CD14-positive monocyte (primary cell): ENCODE data around the gene S100A14. TPM values are rescaled to one million over a fixed set of nuclear protein-coding genes. Genes with fewer than 3 reads are reported as not detected.

ENCODE experiments used
- DNase-seq, 3 donors: peaks; one replicate each; pipeline ENCODE4 v3.0.0-alpha.2; 2011 to 2022
- H2AFZ ChIP-seq: 2 replicates; pipeline ENCODE4 v1.6.0; 2012; ENCODE audit warnings: mild to moderate bottlenecking, low read depth, low read length, inconsistent platforms; ENCODE audit not compliant: insufficient read depth, poor library complexity, severe bottlenecking
- H3K27ac ChIP-seq, 2 donors: 1 replicate in 1 of 2; 2 replicates in 1 of 2; pipeline ENCODE4 v1.5.1; 2012 to 2013; ENCODE audit warnings: low read length in 2 of 2, control low read depth in 1 of 2, inconsistent platforms in 1 of 2, low read depth in 1 of 2, mild to moderate bottlenecking in 1 of 2
- H3K27me3 ChIP-seq, 2 donors: one replicate each; pipeline versions ENCODE4 v1.6.0 to v1.6.1; 2011 to 2013; ENCODE audit warnings: low read length in 2 of 2; ENCODE audit not compliant: control insufficient read depth in 2 of 2, insufficient read depth in 2 of 2
- H3K36me3 ChIP-seq, 2 donors: replicated peaks in 1 of 2; 1 replicate in 1 of 2; 2 replicates in 1 of 2; pipeline versions ENCODE4 v1.5.1 to v1.6.1; 2012 to 2013; ENCODE audit warnings: low read length in 2 of 2, control low read depth in 1 of 2, inconsistent platforms in 1 of 2, mild to moderate bottlenecking in 1 of 2; ENCODE audit not compliant: insufficient read depth in 2 of 2, control insufficient read depth in 1 of 2
- H3K4me1 ChIP-seq, 2 donors: 1 replicate in 1 of 2; 2 replicates in 1 of 2; pipeline versions ENCODE4 v1.5.1 to v1.6.1; 2012 to 2013; ENCODE audit warnings: low read length in 2 of 2, control low read depth in 1 of 2, inconsistent platforms in 1 of 2, mild to moderate bottlenecking in 1 of 2, moderate library complexity in 1 of 2; ENCODE audit not compliant: insufficient read depth in 2 of 2, control insufficient read depth in 1 of 2
- H3K4me2 ChIP-seq: replicated peaks from 2 replicates; pipeline ENCODE3; 2012; ENCODE audit warnings: low read length, moderate library complexity, mild to moderate bottlenecking; ENCODE audit not compliant: poor library complexity, severe bottlenecking; ENCODE audit errors: extremely low read depth
- H3K4me3 ChIP-seq, 3 experiments: fragments of 200-600 bp in 1 of 3; sonication (generic) in 1 of 3; replicated peaks in 1 of 3; 1 replicate in 2 of 3; 2 replicates in 1 of 3; pipeline ENCODE4 v1.5.1; 2011 to 2013; ENCODE audit warnings: low read length in 3 of 3, mild to moderate bottlenecking in 3 of 3, control low read depth in 2 of 3, low read depth in 2 of 3, inconsistent platforms in 1 of 3, moderate library complexity in 1 of 3
- H3K79me2 ChIP-seq: 2 replicates; pipeline ENCODE4 v1.6.0; 2012; ENCODE audit warnings: mild to moderate bottlenecking, control low read depth, inconsistent platforms, low read length, moderate library complexity; ENCODE audit not compliant: insufficient read depth
- H3K9ac ChIP-seq: 2 replicates; pipeline ENCODE4 v1.6.0; 2017; ENCODE audit warnings: low read length, mild to moderate bottlenecking; ENCODE audit not compliant: insufficient read depth, poor library complexity, severe bottlenecking
- H3K9me3 ChIP-seq, 2 donors: replicated peaks in 1 of 2; 1 replicate in 1 of 2; 2 replicates in 1 of 2; pipeline versions ENCODE4 v1.5.1 to v1.6.1; 2012 to 2013; ENCODE audit warnings: low read length in 2 of 2, control low read depth in 1 of 2; ENCODE audit not compliant: control insufficient read depth in 1 of 2, insufficient read depth in 1 of 2
- H4K20me1 ChIP-seq: 2 replicates; pipeline ENCODE4 v1.6.0; 2012; ENCODE audit warnings: mild to moderate bottlenecking, low read length, control low read depth, moderate library complexity; ENCODE audit not compliant: insufficient read depth
- H3K27ac Mint-ChIP-seq, 7 donors: one replicate each; pipeline ENCODE4 v1.8.0; 2020; ENCODE audit warnings: mild to moderate bottlenecking in 7 of 7, mixed read lengths in 7 of 7, moderate library complexity in 6 of 7, inconsistent platforms in 2 of 7
- H3K27me3 Mint-ChIP-seq, 3 donors: one replicate each; pipeline ENCODE4 v1.8.0; 2021 to 2022; ENCODE audit warnings: low read depth in 3 of 3, mild to moderate bottlenecking in 3 of 3, mixed read lengths in 3 of 3, moderate library complexity in 3 of 3, inconsistent platforms in 1 of 3
- H3K36me3 Mint-ChIP-seq, 2 donors: one replicate each; pipeline ENCODE4 v1.8.0; 2020; ENCODE audit warnings: mixed read lengths in 2 of 2, inconsistent platforms in 1 of 2, mild to moderate bottlenecking in 1 of 2
- H3K4me1 Mint-ChIP-seq: one replicate; pipeline ENCODE4 v1.8.0; 2020; ENCODE audit warnings: mild to moderate bottlenecking, mixed read lengths
- H3K4me3 Mint-ChIP-seq, 2 donors: one replicate each; pipeline ENCODE4 v1.8.0; 2020; ENCODE audit warnings: mild to moderate bottlenecking in 2 of 2, mixed read lengths in 2 of 2, moderate library complexity in 1 of 2
- H3K9me3 Mint-ChIP-seq, 7 donors: one replicate each; pipeline ENCODE4 v1.8.0; 2020 to 2022; ENCODE audit warnings: mixed read lengths in 7 of 7, mild to moderate bottlenecking in 6 of 7, moderate library complexity in 6 of 7, inconsistent platforms in 2 of 7
- CTCF ChIP-seq: fragments of 200-600 bp; IDR thresholded peaks from one replicate; pipeline ENCODE4 v1.8.0; 2022; ENCODE audit warnings: antibody characterized with exemption, mild to moderate bottlenecking
- WGBS: methylation state at CpG from one replicate; pipeline ENCODE4 v1.1.5; 2013; ENCODE audit warnings: missing lambda C conversion rate; ENCODE audit not compliant: insufficient coverage; 5-methylcytosine and 5-hydroxymethylcytosine counted together
- intact Hi-C, 2 donors: fragments of 100-400 bp; cut with micrococcal nuclease; formaldehyde crosslinking; loops; one replicate each; pipeline versions ENCODE4 v1.15.0 to v1.15.1; 2023
- polyA plus RNA-seq, 3 donors: library from polyadenylated mRNA; depleted of rRNA in 1 of 3; unstranded in 2 of 3; stranded (reverse) in 1 of 3; fragments of 300-500 nt in 2 of 3; fragments of >200 nt in 1 of 3; fragmentation: Illumina TruSeq in 2 of 3; gene quantifications; 1 replicate in 2 of 3; 2 replicates in 1 of 3; pipeline ENCODE4 v1.2.3, GENCODE V29; 2012 to 2021

The S100A14 gene
- polyA plus RNA-seq, 3 donors = 0.08 TPM; not detected in 2

GRCh38 chr1:153597206-153597605, 18.9 kb downstream of the S100A14 start:
- Mint-ChIP-seq H3K36me3 (no peaks in the 10 kb centered on the region), H3K27me3 (peaks cover 2 to 3% (median 2%) of the 10 kb centered on the region in 3 donors), H3K27ac (peak overlapping the region in 5 of 7 donors; percentile 2 to 85 (median 77)), H3K4me1 (peaks cover 47% of the 10 kb centered on the region), H3K4me3 (no peak overlapping the region), H3K9me3 (no peaks in the 10 kb centered on the region)
- Histone ChIP-seq H2AFZ (no peak overlapping the region), H3K9ac (no peak overlapping the region), H3K4me3 (no peak overlapping the region), H3K4me2 (no peak overlapping the region), H3K36me3 (no peaks in the 10 kb centered on the region), H3K27me3 (no peaks in the 10 kb centered on the region), H3K27ac (no peak overlapping the region), H3K4me1 (peaks cover 24 to 39% of the 10 kb centered on the region in 2 donors), H3K79me2 (no peaks in the 10 kb centered on the region), H4K20me1 (no peaks in the 10 kb centered on the region), H3K9me3 (no peaks in the 10 kb centered on the region)
- intact Hi-C loops = loop anchor here in 1 of 2 donors (5.0 kb wide), 1 partner anchor 35 kb away; the partner anchor contains the start of gene CHTOP
- TF ChIP-seq CTCF = no peak
- DNase-seq = peak; percentile 49 to 81 (median 66)
- WGBS = 76% methylated on average over 3 of the region's 6 CpGs

- no peak for DNase-seq
- Histone ChIP-seq H3K79me2 (no peaks in the 10 kb centered on the region), H4K20me1 (no peaks in the 10 kb centered on the region), H3K4me3 (no peak overlapping the region), H3K9ac (no peak overlapping the region), H2AFZ (no peak overlapping the region), H3K27ac (no peak overlapping the region), H3K4me2 (no peak overlapping the region), H3K36me3 (no peaks in the 10 kb centered on the region), H3K9me3 (no peaks in the 10 kb centered on the region), H3K27me3 (no peaks in the 10 kb centered on the region), H3K4me1 (peaks cover 0 to 4% of the 10 kb centered on the region in 2 donors)
- WGBS = no CpG with 5 or more reads among the region's 4 CpGs
- peaks cover 0 to 1% (median 0%) of the 10 kb centered on the region in 7 donors for H3K9me3 Mint-ChIP-seq
- no peak for TF ChIP-seq CTCF
- peaks cover 15% of the 10 kb centered on the region for H3K4me1 Mint-ChIP-seq
- peaks cover 0 to 13% (median 5%) of the 10 kb centered on the region in 3 donors for H3K27me3 Mint-ChIP-seq
- no peak overlapping the region for H3K27ac Mint-ChIP-seq
- no peak overlapping the region for H3K4me3 Mint-ChIP-seq
- intact Hi-C loops = no loop called here
- H3K36me3 Mint-ChIP-seq = no peaks in the 10 kb centered on the region
Measured at GRCh38 chr1:153592748-153593147, 23.4 kb downstream of the S100A14 start.
